Stimulated activated CD8-positive, alpha-beta memory T cell treated with anti-CD3 and anti-CD28 coated beads, Interleukin-4, amount 100 ng/mL, for 4 hours (primary cell): ENCODE data around the gene RBCK1.
"Not testable (repeated sequence)": the region's sequence is repeated elsewhere in the genome, so short reads cannot be mapped to it uniquely, and the experiment has no call there.

ENCODE experiments used
- DNase-seq, 2 donors: peaks; one replicate each; pipeline ENCODE4 v3.0.0-alpha.2; 2020; ENCODE audit warnings: low read depth in 2 of 2, low spot score in 1 of 2

RBCK1 gene

DNA sequence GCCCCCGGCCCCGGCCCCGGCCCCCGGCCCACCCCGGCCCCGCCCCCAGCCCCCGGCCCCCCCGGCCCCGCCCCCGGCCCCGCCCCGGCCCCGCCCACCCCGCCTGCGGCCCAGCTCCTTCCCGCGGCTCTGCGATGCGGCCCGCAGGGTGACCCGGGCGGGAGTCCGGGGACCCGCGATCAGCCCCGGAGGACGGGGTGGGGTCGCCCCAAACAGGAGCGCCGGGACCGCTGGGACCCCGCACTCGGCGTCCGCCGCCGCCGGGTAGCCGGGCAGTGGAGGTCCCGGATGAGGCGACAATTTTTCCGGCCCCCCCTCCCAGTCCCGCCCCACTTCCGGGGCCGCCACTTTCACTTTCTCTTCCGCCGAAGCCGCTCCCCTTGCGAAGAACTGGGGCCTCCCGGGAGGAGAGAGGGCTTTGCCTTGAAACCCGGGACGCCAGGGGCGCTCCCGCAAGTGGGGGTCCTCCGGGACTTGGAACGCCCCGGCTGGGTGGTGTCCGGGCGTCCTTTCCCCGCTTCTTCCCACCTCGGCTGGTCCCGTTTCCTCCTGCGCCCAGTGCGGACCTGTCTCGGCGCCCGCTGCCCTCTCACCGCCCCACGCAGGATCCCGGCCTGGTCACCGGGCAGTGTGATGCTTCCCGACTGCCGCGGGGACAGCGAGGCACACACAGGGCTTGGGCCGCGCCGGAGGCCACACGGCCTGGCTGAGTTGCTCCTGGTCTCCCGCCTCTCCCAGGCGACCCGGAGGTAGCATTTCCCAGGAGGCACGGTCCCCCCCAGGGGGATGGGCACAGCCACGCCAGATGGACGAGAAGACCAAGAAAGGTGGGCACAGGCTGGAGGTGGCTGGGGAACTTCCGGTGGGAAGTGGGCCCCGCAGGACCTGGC, at the start of gene RBCK1:
Gene RBCK1 (plus strand): TSS at position 347 of the 890 bp plus-strand sequence. CDS start 459 bp downstream, at position 806.
- peak; percentile 76 to 77 for DNase-seq

DNA sequence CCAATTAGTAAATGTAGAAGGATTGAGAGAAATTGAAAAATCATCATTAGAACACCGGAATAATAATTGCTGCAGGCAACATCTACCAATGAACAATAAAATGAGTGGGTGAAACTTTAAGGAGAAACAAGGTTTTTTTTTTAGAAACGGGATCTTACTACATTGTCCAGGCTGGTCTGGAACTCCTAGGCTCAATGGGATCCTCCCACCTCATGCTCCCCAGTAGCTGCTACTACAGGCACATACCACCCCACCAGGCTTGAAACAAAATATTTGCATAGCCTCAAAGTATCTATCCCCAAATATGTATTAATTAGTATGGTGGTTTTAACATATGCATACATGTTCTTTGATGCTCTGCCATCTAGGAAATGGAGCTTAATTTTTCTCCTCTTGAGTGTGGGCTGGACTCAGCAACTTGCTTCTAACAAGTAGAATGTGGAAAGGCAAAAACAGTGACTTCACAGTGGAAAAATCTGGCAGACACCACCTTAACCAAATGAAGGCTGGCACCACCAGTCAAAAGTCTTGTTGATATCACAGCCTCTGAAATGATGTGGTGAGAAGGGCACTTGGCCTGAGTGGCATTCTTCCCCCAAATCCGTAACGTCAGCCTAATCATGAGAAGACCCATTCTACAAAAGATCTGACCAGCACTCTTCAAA, 49.1 kb upstream of the RBCK1 start:
- DNase-seq, result no peak

DNA sequence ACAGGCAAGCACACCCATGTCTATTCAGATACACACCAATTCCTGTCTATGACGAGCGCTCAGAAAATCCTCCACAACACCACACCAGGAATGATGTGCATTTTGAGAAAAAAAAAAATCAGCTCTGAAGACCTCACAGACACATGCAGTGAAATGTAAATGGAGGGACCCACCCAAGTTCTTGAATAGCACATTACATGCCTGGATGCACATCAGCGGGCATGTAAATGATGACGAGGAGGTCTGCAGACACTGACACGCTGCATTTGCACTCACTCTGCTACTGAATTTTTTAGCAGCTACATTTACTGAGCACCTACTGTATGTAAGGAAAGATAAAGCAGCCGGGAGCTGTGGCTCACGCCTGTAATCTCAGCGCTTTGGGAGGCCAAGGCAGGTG, 46.5 kb upstream of the RBCK1 start:
- no peak for DNase-seq

DNA sequence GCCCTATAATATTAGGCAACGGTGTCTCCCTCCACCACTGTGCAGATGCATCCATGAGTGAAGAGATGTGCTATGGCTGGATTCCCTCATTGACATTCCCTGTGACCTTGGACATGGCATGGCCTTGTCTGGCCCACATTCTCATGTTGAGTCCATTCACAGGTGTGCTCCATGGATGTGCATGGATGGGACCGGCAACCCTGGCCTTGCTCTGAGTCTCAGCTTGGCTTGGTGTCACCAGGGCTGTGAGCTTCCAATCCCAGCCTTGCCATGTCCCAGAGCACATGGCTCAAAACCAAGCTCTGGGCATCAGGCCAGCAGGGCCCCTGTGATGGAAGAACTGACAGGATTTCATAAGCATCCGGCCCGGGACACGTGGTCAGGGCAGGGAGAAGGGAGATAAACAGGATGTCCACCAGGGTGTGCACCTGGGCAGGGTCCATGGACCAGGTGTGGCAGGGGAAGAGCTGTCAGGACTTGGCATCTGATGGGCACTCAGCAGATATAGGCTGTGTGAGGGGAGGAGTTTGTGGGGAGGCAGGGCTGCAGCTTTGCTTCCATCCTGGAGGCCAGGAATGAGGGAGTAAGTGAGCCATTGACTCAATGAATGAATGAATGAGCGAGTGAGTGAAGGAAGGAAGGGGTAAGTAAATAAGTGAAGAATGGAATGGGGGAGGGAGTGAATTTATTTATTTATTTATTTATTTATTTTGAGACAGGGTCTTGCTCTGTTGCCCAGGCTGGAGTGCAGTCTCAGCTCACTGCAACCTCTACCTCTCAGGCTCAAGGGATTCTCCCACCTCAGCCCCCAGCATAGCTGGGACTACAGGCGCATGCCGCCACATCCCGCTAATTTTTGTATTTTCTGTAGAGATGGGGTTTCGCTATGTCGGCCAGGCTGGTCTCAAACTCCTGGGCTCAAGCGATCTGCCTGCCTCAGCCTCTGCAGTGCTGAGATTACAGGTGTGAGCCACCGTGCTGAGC, 45.5 kb upstream of the RBCK1 start:
- DNase-seq, result no peak

DNA sequence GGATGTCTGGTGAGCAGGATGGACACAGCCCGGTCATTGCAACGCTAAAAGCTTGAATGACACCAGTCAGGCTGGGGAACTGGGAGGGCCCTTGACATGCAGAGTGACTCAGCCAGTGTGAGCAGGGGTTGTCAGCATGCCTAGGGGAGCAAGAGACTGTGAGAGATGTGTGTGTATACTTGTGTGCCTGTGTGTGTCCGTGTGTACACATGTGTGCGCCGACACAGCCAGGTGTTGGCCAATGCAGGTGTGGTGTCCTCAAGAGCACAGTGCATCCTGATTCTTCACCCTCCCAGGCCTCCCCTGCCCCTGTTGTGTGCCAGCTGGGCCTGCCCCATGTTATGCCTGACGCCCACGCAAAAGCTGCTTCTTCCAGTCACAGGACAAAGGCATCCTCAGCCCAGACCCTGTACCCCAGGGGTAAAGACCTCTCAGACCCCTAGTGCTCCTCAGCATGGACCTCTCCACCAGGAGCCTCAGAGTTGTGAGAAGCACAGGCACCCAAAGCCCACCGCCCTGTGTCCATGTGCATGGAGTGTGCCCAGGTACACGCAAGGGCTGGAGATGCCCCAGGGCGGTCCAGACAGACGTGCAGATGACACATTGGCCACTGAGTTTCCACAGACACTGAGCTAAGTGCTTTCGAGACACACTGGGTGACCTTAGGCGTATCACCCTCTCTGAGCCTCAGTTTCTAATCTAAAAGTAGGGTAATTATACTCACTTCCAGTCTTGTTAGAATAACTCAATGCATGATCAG, 44.6 kb upstream of the RBCK1 start:
- no peak for DNase-seq

DNA sequence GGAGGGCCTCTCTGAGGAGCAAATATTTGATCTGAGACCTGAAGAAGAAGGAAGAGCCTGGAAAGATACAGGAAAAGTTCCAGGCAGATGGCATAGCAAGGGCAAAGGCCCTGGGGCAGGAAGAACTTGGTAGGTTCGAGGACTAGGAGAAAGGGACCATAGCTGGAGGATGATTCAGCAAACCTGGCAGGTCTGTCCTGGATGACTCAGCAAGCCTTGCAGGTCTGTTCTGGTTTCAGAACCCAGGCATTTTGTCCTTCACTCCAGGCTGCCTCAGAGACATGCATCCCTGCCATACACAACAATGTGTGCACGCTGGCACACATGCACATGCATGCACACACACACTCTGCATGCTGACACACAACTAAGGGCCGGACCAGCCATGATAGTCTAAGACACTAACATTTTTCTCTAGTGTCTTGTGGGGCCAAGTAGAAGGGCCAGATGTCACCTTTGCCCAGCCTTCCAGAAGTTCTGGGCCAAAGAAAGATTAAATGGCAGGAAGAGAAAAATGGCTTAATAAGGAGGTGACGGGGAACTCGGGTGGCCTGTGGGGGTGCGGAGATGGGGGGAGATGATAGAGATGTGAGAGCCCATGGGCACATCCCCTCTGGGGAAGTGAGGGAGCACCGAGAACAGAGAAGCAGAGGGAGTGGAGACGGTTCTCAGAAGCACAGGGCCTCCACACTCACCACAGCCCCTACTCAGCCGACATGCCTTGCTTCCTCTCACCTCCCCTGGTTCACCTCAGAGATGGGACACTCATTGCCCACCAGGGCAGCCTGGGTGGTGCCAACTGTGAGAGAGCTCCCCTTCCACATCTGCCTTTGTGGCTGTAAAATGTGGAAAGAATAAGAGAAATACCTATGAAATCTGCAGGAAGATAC, 42.9 kb upstream of the RBCK1 start:
- DNase-seq, result no peak

DNA sequence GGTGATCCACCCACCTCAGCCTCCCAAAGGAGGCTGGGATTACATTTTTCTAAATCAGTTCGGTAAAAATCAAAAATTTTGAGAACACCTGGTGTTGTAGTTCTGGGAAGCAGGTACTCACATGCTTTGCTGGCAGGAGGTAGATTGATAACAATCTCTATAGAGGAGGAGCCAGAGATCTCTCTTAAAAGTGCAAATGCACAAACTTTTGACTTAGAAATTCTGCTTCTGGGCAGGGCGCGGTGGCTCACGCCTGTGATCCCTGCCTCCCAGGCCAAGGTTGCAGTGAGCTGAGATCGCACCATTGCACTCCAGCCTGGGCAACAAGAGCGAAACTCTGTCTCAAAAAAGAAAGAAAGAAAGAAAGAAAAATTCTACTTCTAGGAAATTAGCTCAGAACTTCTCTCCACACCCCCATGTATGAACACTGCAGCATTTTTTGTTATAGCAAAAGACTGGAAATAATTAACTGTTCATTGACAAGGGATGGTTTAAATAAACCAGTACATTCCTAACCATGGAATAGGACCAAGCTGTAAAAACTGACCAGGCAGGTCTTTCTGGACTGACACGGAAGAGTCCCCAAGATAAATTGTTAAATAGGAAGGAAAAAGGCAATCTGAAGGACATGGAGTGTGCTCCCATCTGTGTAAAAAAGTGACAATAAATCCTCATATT, 41.9 kb upstream of the RBCK1 start:
- DNase-seq, result no peak

DNA sequence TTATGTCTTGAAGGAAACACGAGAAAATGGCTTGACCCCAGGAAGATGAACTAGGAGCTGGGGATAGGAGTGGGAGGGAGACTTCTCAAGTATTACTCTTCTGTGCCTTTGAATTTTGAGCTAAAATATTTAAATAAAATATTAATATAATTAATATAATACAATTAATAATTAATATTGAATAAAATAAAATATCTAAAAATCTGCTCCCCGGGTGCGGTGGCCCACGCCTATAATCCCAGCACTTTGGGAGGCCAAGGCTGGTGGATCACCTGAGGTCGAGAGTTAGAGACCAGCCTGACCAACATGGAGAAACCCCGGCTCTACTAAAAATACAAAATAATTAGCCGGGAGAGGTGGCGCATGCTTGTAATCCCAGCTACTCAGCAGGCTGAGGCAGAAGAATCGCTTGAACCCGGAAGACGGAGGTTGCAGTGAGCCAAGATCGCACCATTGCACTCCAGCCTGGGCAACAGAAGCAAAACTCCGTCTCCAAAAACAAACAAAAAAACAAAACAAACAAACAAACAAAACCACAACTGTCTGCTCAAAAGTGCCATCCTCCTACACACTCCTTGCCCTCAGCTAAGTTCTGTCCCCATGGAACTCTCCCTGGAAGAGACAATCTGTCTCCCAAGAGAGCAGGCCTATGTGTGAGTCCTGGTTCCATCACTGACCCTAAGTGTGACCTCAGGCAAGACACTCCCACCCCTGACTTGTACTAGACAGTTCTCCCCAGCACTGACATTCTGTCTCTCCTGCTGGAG, 41.2 kb upstream of the RBCK1 start:
- DNase-seq, result no peak

DNA sequence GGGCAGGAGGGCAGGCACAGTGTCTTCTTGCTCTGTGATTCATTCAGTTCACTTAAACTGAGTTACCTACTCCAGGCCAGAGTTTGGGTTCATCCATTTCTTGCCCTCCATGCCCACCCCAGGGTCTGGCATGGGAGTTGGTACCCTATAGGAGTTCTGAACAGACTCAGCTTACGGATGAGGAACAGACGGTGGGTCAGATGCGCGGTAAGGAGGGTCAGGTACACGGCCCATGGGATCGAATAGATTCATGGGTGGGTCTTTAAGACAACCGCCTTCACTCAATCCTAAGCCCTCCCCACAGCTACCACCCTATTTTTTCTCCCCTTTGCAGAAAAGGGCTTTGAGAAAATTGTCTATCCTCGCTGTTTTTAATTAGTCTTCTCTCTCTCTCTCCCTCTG, 40.6 kb upstream of the RBCK1 start:
- DNase-seq, result no peak

DNA sequence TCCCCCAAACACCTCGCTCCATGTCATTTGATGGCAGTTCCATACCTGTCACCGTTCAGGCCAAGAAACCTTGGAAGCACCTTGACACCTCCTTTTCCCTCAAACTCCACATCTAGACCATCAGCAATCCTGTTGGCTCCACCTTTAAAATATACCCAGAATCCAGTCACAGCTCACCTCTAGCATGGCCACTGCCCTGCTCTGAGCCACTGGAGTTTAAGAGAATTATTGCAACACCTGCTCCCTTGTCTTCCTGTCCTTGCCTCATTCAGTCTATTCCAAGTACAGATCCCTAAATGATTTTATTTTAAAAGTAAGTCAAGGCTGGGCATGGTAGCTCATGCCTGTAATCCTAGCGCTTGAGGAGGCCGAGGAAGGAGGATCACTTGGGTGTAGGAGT, 39.2 kb upstream of the RBCK1 start:
- no peak for DNase-seq

DNA sequence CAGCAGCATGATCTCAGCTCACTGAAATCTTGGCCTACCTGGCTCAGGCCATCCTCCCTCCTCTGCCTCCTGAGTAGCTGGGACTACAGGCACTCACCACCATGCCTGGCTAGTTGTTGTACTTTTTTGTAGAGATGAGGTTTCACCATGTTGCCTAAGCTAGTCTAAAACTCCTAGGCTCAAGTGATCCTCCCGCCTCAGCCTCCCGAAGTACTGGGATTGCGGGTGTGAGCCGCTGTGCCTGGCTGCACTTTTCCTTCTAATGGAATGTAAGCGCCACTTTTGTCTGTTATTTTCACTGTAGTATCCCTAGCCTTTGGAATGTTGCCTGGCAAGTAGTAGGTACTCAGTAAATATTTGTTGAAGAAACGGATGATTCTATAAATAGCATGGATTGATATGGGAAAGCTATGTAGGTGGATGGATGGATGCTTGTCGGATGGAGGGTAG, 37.9 kb upstream of the RBCK1 start:
- no peak for DNase-seq

DNA sequence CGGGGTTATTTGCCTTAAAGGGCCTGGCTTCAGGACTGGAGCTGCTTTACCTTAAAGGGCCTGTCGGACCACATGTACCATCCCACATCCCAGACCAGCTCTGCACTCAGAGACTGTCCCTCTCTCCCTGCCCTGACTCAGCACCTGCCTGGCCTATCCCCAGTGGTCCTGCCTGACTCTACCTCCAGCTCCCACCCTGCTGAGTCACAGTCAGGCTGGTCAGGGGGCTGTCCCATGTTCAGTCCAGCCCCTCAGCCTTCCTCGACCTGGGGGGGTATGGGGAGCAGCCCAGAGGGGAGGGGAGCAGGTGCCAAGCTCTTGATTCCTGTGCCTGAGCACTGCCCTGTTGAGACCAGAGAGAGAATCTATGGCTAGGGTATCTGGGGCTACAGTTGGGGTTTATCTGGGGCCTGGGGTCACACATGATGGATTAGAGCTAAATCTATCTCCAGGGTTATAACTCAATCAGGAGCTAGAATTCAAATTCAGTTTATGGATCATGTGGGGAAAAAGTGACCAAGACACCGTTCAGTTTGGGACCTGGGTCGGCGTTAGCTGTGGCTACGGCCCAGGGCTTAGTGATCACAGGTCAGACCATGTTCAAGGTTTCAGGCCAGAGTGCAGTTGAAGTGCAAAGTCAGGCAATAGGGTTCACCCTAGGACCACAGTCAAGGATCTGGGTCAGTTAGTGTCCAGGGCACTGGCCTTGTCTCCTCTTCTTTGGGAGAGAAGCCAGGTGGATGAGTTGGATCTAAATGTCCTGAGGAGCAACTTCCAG, 36.9 kb upstream of the RBCK1 start:
- DNase-seq, result no peak

DNA sequence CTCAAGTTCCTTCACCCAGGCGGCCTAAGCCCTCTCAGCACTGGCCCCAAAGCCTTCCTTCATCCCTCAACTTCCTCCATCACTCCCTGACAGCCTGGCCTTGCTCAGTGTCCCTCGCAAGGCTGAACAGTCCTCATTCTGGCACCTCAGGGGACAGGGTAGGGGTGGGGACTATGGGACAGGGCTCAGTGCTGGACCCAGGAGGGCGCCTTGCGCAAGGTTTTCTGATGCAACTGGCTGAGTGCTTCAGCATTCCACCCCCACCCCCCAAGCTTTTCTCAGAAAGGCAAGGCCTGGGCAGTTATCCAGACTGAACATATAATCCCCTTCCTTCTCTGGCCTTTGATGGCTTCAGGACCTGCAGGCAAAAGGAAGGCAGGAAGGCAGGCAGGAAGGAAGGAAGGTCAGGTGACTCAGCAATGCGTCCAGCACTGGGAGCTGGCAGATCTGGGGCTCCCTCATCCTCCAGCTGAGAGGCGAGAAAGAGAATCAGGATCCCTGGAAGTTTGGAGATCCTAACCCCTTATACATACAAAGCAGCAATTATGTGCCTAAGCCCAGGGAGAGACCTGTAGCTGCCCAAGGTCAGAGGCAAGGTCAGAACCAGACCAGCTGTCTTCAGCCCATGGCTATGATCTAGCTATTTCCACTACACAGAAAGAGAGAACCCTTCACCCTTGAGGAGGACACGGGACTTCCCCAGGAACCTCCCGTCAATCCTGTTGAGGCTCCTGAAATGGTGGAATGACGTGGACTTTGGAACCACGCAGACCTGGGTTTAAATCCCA, 36.1 kb upstream of the RBCK1 start:
- DNase-seq, result no peak

DNA sequence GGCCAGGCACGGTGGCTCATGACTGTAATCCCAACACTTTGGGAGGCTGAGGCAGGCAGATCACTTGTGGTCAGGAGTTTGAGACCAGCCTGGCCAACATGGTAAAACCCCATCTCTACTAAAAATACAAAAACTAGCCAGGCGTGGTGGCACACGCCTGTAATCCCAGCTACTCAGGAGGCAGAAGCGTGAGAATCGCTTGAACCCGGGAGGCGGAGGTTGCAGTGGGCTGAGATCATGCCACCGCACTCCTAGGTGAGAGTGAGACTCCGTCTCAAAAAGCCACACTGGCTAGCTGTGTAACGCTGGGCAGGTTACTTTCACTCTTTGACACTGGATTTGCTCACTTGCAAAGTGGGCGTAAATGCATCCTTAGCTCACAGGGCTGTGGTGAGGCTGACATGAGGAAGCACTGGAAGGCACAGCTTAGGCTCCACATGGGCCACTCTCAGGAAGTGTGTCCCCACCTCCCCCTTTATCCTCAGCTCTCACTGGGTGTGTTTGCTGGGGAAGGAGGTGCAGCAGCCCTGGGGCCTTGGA, 35.5 kb upstream of the RBCK1 start:
- not testable (repeated sequence) for DNase-seq

DNA sequence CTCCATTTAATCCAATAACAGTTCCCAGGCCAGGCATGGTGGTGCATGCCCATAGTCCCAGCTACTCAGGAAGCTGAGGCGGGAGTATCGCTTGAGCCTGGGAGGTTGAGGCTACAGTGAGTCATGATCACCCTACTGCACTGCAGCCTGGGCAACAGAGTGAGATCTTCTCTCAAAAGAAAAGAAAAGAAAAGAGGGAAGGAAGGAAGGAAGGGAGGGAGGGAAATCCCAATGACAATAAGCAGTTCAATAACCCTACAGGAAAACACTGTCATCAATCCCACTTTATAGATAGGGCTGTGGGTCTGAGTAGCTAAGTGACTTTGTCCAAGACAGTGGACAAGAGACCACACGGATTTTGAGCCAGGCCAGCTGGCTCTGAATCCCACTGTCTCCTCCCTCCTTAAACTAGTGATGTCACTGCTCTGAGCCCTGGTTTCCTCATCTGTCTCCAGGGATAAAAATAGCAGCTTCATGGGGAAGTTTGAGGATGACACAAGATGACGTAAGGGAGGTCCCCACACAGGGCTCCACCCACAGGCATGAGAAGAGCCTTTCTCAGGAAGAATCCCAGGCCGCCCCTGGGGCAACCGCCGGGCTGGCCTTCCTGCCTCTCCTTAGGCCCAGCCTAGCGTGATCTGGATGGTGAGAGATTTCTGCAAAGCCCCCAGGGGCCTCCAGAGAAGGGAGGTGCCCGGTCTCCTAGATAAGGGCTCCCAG, 34.8 kb upstream of the RBCK1 start:
- DNase-seq, result no peak
